ENCODE measurements around the gene NBPF26.
"Not testable (repeated sequence)": the region's sequence is repeated elsewhere in the genome, so short reads cannot be mapped to it uniquely, and the experiment has no call there.

NBPF26 gene

DNA sequence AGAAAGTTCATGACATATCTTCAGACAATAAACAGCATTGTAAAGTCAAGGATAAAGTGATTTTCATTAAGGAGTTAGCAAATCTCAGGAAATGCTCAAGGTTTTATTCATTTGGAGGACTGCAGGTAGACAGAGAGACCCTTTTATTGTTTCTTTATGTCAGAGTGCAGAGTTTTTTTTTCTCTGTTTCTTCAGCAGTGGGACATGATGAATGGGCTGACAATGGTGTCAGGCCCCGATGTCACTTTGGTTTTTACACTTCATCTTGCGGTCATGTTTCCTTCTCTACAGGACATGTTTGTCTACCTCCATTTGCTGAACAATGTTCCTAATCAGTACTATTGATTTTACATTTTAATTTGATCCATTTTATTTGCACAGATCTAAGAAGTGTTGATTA, 134.4 kb downstream of the NBPF26 start:
- not testable (repeated sequence) for DNase-seq (ENCODE audit: low spot score)

DNA sequence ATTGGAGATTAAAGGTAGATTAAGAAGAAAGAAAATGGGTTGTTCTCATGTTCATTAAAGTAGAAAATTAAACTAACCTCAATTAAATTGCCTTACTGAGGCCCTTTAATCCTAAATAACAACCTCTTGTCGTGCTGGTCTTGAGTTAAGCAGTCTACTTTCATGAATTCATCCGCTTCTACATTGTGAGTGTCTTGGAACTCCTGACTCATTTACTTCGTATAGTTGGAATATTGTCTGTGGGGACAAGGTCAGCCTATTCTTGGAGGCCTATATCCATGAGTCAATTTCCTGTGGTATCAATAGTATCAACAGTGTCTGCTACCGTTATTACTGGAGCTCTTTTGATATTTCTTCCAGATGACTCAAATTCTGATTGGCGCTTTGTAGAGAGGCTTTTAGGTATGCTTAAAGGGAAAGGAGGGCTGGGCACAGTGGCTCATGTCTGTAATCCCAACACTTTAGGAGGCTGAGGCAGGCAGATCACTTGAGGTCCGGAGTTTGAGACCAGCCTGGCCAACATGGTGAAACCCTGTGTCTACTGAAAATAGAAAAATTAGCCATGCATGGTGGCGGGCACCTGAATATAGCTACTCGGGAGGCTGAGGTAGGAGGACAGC, 136.0 kb downstream of the NBPF26 start:
- not testable (repeated sequence) for DNase-seq (ENCODE audit: low spot score)

GRCh38 chr1:120878206-120878605, 154.5 kb downstream of the NBPF26 start:
- DNase-seq (ENCODE audit: low spot score): not testable (repeated sequence)

GRCh38 chr1:120880056-120880455, 156.3 kb downstream of the NBPF26 start:
- not testable (repeated sequence) for DNase-seq (ENCODE audit: low spot score)

DNA sequence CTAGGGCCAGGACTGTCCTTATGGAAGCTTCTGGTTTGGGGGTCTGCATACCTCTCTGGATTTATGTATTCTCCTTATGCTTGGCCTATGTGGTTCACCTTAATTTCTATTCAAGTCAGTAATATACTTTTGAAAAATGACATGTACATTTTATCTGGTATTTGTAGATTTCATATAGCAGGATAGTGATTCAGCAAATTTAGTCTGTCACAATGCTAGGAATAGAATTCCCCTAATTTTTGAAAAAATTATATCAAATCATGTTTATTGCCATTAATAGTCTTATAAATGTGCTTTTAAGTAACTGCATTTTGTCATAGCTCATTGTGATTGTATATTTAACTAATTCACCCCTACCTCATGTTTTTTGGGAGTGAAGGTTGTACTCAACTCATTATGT, 158.2 kb downstream of the NBPF26 start:
- not testable (repeated sequence) for DNase-seq (ENCODE audit: low spot score)

Data from cerebellar cortex (tissue), 1 donor.